Kidney epithelial cell (primary cell): ENCODE data around the gene PROX1. TPM values are rescaled to one million over a fixed set of nuclear protein-coding genes. Genes with fewer than 3 reads are reported as not detected.

Experiments used
- DNase-seq: peaks from one replicate; pipeline ENCODE4 v3.0.0-alpha.2; 2010; ENCODE audit warnings: low read depth
- H3K27me3 ChIP-seq: 2 replicates; pipeline ENCODE4 v1.6.0; 2011; ENCODE audit warnings: low read length; ENCODE audit not compliant: control insufficient read depth, insufficient read depth
- H3K36me3 ChIP-seq: 2 replicates; pipeline ENCODE4 v1.5.1; 2011; ENCODE audit warnings: low read length; ENCODE audit not compliant: control insufficient read depth, insufficient read depth
- H3K4me3 ChIP-seq: 2 replicates; pipeline ENCODE4 v1.5.1; 2011; ENCODE audit warnings: low read depth, mild to moderate bottlenecking, control low read depth, low read length
- total RNA-seq: library from RNA; depleted of rRNA; stranded (reverse); fragments of >200 nt; gene quantifications from 2 replicates; pipeline ENCODE4 v1.2.3, GENCODE V29; 2015
- TF ChIP-seq, protein P1 (sequence below): IDR thresholded peaks from 2 replicates; pipeline ENCODE4 v1.5.1; 2011; ENCODE audit warnings: mild to moderate bottlenecking, moderate library complexity, low read length, control low read depth, inconsistent platforms; ENCODE audit not compliant: insufficient read depth, poor library complexity, severe bottlenecking

The PROX1 gene, protein sequence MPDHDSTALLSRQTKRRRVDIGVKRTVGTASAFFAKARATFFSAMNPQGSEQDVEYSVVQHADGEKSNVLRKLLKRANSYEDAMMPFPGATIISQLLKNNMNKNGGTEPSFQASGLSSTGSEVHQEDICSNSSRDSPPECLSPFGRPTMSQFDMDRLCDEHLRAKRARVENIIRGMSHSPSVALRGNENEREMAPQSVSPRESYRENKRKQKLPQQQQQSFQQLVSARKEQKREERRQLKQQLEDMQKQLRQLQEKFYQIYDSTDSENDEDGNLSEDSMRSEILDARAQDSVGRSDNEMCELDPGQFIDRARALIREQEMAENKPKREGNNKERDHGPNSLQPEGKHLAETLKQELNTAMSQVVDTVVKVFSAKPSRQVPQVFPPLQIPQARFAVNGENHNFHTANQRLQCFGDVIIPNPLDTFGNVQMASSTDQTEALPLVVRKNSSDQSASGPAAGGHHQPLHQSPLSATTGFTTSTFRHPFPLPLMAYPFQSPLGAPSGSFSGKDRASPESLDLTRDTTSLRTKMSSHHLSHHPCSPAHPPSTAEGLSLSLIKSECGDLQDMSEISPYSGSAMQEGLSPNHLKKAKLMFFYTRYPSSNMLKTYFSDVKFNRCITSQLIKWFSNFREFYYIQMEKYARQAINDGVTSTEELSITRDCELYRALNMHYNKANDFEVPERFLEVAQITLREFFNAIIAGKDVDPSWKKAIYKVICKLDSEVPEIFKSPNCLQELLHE
- total RNA-seq = 0.88 and 0.96 TPM in 2 replicates

DNA sequence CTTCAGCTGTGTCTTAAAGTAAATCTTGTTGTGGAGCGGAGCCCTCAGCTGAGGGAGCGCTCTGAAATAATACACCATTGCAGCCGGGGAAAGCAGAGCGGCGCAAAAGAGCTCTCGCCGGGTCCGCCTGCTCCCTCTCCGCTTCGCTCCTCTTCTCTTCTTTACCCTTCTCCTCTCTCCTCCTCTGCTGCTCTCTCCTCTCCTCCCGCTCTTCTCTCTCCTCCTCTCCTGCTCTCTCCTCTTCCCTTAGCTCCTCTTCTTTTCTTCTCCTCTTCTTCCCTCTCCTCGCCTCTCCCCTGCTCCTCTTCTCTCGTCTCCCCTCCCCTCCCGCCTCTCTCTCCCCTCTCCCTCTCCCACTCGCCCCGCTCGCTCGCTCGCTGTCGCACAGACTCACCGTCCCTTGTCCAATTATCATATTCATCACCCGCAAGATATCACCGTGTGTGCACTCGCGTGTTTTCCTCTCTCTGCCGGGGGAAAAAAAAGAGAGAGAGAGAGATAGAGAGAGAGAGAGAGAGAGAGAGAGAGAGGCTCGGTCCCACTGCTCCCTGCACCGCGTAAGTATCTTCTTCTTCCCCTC lies at the start of gene PROX1:
Gene PROX1 (plus strand): TSS at position 47 of the 580 bp plus-strand sequence. CDS start 8,563 bp downstream, outside the sequence.
- peak; percentile 72 for DNase-seq
- TF ChIP-seq, protein P1, sequence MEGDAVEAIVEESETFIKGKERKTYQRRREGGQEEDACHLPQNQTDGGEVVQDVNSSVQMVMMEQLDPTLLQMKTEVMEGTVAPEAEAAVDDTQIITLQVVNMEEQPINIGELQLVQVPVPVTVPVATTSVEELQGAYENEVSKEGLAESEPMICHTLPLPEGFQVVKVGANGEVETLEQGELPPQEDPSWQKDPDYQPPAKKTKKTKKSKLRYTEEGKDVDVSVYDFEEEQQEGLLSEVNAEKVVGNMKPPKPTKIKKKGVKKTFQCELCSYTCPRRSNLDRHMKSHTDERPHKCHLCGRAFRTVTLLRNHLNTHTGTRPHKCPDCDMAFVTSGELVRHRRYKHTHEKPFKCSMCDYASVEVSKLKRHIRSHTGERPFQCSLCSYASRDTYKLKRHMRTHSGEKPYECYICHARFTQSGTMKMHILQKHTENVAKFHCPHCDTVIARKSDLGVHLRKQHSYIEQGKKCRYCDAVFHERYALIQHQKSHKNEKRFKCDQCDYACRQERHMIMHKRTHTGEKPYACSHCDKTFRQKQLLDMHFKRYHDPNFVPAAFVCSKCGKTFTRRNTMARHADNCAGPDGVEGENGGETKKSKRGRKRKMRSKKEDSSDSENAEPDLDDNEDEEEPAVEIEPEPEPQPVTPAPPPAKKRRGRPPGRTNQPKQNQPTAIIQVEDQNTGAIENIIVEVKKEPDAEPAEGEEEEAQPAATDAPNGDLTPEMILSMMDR = peak; percentile 3
- Histone ChIP-seq H3K27me3 (peaks cover 55% of the 10 kb centered on the region), H3K4me3 (peak within 1 kb of the TSS; percentile 58), H3K36me3 (no peaks in the 10 kb centered on the region)

DNA sequence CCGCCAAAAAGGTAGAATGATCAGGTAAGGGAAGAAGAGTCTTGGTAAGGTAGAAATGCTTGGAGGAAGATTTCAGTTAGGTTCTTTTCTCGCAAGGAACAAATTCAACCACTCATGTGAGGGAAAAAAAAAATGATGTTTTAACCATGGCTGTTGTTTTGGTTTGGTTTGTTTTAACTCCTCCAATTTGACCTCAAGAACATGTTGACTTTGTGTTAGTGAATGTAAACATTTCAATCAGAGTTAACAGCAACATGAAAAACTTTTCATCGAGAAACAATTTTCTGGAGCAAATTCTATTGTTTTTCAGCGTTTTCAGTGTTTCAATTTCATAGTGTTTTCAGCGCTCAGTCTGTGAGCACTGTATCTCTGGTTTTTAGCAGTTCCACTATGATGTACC lies 49.0 kb upstream of the PROX1 start:
- no peak overlapping the region for H3K4me3 ChIP-seq
- peaks cover 4% of the 10 kb centered on the region for H3K27me3 ChIP-seq
- DNase-seq = no peak
- TF ChIP-seq, protein P1 = no peak
- H3K36me3 ChIP-seq = no peaks in the 10 kb centered on the region

DNA sequence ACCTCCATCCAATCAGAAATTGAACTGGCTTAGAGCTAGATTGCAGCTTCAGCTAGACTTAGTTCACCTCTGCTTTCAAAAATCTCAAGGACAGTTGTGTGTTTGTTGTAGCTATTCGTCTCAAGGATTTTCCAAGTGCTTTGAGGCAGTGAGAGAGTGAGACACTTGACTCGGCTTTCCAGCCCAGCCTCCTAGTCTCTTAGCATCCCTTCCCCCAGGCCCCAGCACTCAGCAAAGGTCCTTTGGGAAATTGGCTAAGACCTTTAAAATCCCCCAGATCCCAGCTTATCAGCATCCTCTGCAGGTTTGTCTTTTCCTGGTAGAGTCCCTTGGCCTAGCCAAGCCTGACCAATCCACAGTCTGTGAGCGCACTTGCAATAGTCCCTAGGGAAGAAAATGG lies 47.9 kb upstream of the PROX1 start:
- peaks cover 4% of the 10 kb centered on the region for H3K27me3 ChIP-seq
- H3K4me3 ChIP-seq = no peak overlapping the region
- no peak for DNase-seq
- TF ChIP-seq, protein P1 = no peak
- no peaks in the 10 kb centered on the region for H3K36me3 ChIP-seq

DNA sequence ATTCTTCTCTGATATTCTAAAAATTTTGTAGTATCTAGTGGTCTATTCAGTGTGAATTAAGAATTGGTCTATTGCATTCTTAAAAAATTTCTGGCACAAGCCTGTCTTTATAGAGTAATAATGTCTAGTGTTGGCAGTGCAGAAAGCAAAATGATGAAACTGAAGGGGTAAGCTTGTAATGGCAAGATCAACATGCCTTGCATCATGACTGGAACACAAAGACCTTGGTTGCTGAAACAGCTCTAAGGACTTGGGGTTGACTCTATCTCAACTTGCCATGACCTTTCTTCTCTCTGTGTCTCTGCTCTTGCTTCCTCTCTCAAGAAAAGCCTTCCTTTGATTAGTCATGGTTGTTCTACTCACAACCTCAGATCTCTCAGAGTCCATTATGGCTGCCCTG lies 46.8 kb upstream of the PROX1 start:
- Histone ChIP-seq H3K4me3 (no peak overlapping the region), H3K27me3 (peaks cover 4% of the 10 kb centered on the region), H3K36me3 (no peaks in the 10 kb centered on the region)
- TF ChIP-seq, protein P1 = no peak
- DNase-seq = no peak

DNA sequence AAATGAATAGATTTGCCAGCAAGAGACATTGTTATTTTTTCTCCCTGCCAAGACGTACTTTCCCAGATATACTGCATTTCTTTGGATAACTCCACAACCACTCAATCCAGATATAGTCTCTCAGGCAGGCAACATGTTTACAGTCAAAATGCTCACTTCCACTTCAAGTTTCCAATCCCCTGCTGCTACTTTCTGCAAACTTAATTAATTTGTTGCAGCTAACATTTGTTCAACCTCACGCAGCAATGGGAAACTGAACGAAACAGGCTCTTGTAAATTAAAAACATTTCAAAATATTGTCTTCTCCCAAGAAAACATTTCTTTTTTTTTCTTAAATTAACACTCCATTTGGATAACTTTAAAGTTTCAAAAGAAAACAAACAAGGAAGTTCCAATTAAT lies 45.7 kb upstream of the PROX1 start:
- DNase-seq = no peak
- Histone ChIP-seq H3K4me3 (no peak overlapping the region), H3K27me3 (peaks cover 4% of the 10 kb centered on the region), H3K36me3 (no peaks in the 10 kb centered on the region)
- TF ChIP-seq, protein P1 = no peak
